PC-9 (cell line): Measurements from ENCODE around the gene MMP17. TPM values are rescaled to one million over a fixed set of nuclear protein-coding genes. Genes with fewer than 3 reads are reported as not detected.

Experiments
- BruUV-seq: library from RNA; stranded (reverse); fragments of 400-500 nt; replicated peaks from 2 replicates; lab custom pipeline; 2021; lab: Mats Ljungman, UMichigan
- CTCF ChIA-PET: fragments of 300-600 bp; sonication (Branson Sonifier 250); formaldehyde crosslinking; loops from one replicate; lab custom pipeline; 2022; ENCODE audit warnings: antibody characterized with exemption; lab: Charles Lee
- POLR2A ChIA-PET: fragments of 300-600 bp; sonication (Branson Sonifier 250); formaldehyde crosslinking; loops from one replicate; lab custom pipeline; 2022; ENCODE audit warnings: antibody characterized with exemption; ENCODE audit not compliant: unreplicated experiment; lab: Charles Lee
- DNase-seq, 2 experiments: peaks; one replicate each; pipeline versions ENCODE4 v3.0.0 to v3.0.0-alpha.2; 2015 to 2022; ENCODE audit warnings: mixed read lengths in 1 of 2
- H2AFZ ChIP-seq: fragments of 200-600 bp; sonication (generic); 2 replicates; pipeline ENCODE4 v1.8.1; 2017; ENCODE audit warnings: antibody characterized with exemption
- H3F3A ChIP-seq: fragments of 200-600 bp; sonication (generic); 2 replicates; pipeline ENCODE4 v1.8.1; 2017; ENCODE audit warnings: antibody characterized with exemption, mild to moderate bottlenecking, low read depth; ENCODE audit not compliant: insufficient read depth
- H3K27ac ChIP-seq: fragments of 200-600 bp; sonication (generic); 2 replicates; pipeline ENCODE4 v1.6.1; 2016; ENCODE audit warnings: mixed run types
- H3K27me3 ChIP-seq: fragments of 200-600 bp; sonication (generic); 2 replicates; pipeline ENCODE4 v1.6.1; 2016; ENCODE audit warnings: low read depth, mixed run types; ENCODE audit not compliant: insufficient read depth
- H3K36me3 ChIP-seq: fragments of 200-600 bp; sonication (generic); 2 replicates; pipeline ENCODE4 v1.6.1; 2016; ENCODE audit warnings: low read depth, mixed run types
- H3K4me1 ChIP-seq: fragments of 200-600 bp; sonication (generic); replicated peaks from 2 replicates; pipeline ENCODE4 v1.6.1; 2016; ENCODE audit warnings: mixed run types; ENCODE audit not compliant: insufficient read depth
- H3K4me2 ChIP-seq: fragments of 200-600 bp; sonication (generic); 2 replicates; pipeline ENCODE4 v1.6.1; 2017; ENCODE audit warnings: mixed run types
- H3K4me3 ChIP-seq: fragments of 200-600 bp; sonication (generic); 2 replicates; pipeline ENCODE4 v1.6.1; 2016; ENCODE audit warnings: mixed run types
- H3K79me2 ChIP-seq: fragments of 200-600 bp; sonication (generic); 2 replicates; pipeline ENCODE4 v1.6.1; 2017; ENCODE audit warnings: low read depth, mixed run types
- H3K9me2 ChIP-seq: fragments of 200-600 bp; sonication (generic); 2 replicates; pipeline ENCODE4 v1.8.1; 2017; ENCODE audit warnings: mild to moderate bottlenecking; ENCODE audit not compliant: insufficient read depth
- H3K9me3 ChIP-seq: fragments of 200-600 bp; sonication (generic); 2 replicates; pipeline ENCODE4 v1.8.1; 2016; ENCODE audit warnings: low read depth; ENCODE audit not compliant: insufficient read depth
- H4K20me1 ChIP-seq: fragments of 200-600 bp; sonication (generic); 2 replicates; pipeline ENCODE4 v1.8.1; 2017; ENCODE audit not compliant: insufficient read depth
- EZH2 ChIP-seq: fragments of 200-600 bp; sonication (generic); IDR thresholded peaks from 2 replicates; pipeline ENCODE4 v1.8.0; 2017; ENCODE audit warnings: antibody characterized with exemption, low read depth
- intact Hi-C: fragments of 100-400 bp; cut with micrococcal nuclease; formaldehyde crosslinking; loops from one replicate; pipeline ENCODE4 v1.10.0; 2022; ENCODE audit not compliant: unreplicated experiment
- total RNA-seq: library from RNA; stranded (reverse); gene quantifications from 2 replicates; pipeline ENCODE4 v1.2.3, GENCODE V29; 2021
- TF ChIP-seq, protein P1 (sequence below): fragments of 200-600 bp; sonication (generic); conservative IDR thresholded peaks from 2 replicates; pipeline ENCODE4 v1.6.1; 2017; ENCODE audit warnings: mixed run types, antibody characterized with exemption, mild to moderate bottlenecking, moderate library complexity

MMP17 gene
- total RNA-seq, 1 experiment from 2014 or later, result 3.3 TPM

DNA sequence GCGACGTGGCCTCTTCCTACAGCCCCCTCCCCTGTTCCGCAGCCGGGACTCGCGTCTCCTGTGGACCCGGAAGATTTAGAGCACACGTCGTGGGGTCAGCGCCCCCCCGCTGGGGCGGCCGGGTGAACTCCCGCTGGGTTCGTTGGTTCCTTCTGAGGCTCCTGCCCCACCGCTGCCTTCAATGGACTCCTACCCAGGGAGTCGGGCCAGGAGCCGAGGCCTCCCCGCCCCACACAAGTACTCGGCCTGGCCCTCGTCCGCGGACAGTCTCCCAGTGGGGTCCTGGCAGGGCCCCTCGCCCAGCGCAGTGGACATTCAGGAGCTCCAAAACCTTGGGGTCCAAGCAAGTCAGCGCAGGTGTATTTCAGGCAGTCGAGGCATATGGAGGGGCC, 1.2 kb downstream of the MMP17 start:
- DNase-seq, result no peak
- TF ChIP-seq, protein P1, sequence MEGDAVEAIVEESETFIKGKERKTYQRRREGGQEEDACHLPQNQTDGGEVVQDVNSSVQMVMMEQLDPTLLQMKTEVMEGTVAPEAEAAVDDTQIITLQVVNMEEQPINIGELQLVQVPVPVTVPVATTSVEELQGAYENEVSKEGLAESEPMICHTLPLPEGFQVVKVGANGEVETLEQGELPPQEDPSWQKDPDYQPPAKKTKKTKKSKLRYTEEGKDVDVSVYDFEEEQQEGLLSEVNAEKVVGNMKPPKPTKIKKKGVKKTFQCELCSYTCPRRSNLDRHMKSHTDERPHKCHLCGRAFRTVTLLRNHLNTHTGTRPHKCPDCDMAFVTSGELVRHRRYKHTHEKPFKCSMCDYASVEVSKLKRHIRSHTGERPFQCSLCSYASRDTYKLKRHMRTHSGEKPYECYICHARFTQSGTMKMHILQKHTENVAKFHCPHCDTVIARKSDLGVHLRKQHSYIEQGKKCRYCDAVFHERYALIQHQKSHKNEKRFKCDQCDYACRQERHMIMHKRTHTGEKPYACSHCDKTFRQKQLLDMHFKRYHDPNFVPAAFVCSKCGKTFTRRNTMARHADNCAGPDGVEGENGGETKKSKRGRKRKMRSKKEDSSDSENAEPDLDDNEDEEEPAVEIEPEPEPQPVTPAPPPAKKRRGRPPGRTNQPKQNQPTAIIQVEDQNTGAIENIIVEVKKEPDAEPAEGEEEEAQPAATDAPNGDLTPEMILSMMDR, result no peak
- no peak for TF ChIP-seq EZH2
- Histone ChIP-seq H3K79me2 (no peaks in the 10 kb centered on the region), H3K27me3 (peaks cover 18% of the 10 kb centered on the region), H3K4me3 (peak overlapping the region; percentile 37; the same call in 1 of the 2 replicates), H2AFZ (peak overlapping the region; percentile 46; the same call in 1 of the 2 replicates), H3K4me1 (peaks cover 15% of the 10 kb centered on the region), H4K20me1 (no peaks in the 10 kb centered on the region), H3K9me2 (no peaks in the 10 kb centered on the region), H3K36me3 (no peaks in the 10 kb centered on the region), H3K4me2 (peak overlapping the region; percentile 87), H3K9me3 (no peaks in the 10 kb centered on the region), H3F3A (peaks cover 43% of the 10 kb centered on the region), H3K27ac (no peak overlapping the region)
- POLR2A ChIA-PET, result interaction anchor here (0.6 kb wide), 1 partner anchor 33 kb away, joined by 8 read pairs; no protein-coding TSS in a partner anchor
- no TSS peak for BruUV-seq
- intact Hi-C loops, result loop anchor here (10.0 kb wide), 1 partner anchor 225 kb away; no protein-coding TSS in a partner anchor
- CTCF ChIA-PET, result interaction anchor here (0.9 kb wide), 1 partner anchor 75 kb away, joined by 13 read pairs; no protein-coding TSS in a partner anchor

DNA sequence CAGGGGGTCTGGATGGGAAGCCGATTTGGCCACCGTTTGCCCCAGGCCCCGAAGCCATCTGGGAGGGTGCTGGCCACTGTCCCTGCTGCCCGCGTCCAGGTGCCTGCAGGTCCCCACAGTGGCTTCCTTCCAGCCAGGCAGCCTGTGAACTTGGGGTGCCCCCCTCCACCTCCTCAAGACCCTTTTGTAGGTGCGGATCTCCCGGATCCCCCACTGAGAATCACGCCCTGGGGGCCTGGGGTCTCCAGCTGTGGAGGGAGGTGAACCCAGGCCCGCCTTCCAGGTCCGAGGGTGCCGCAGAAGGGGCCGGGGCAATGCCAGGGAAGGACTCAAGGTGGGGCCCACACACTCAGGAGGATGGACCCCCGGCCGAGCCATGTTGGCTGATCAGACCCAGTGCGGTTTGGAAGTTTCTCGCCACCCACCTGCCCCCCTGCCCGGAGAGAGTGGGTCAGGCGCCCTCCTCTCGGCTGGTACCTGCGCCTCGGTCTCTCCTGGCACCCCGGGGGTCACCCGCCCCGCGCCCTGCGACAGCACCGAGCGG, 1.7 kb downstream of the MMP17 start:
- peaks cover 43% of the 10 kb centered on the region for H3F3A ChIP-seq
- H3K27me3 ChIP-seq, result peaks cover 18% of the 10 kb centered on the region
- no peak for TF ChIP-seq EZH2
- TF ChIP-seq, protein P1, result no peak
- ChIA-PET CTCF (interaction anchor here (1.0 kb wide), 1 partner anchor 30 kb away, joined by 4 read pairs; no protein-coding TSS in a partner anchor), POLR2A (interaction anchor here (0.6 kb wide), 1 partner anchor 21 kb away, joined by 3 read pairs; no protein-coding TSS in a partner anchor)
- H3K79me2 ChIP-seq, result no peaks in the 10 kb centered on the region
- BruUV-seq, result no TSS peak
- H3K4me2 ChIP-seq, result peak overlapping the region; percentile 87
- H3K36me3 ChIP-seq, result no peaks in the 10 kb centered on the region
- H3K9me2 ChIP-seq, result no peaks in the 10 kb centered on the region
- no peak overlapping the region for H3K27ac ChIP-seq
- no peak overlapping the region for H2AFZ ChIP-seq
- intact Hi-C loops, result loop anchor here (2.0 to 10.0 kb wide), 5 partner anchors 45 to 725 kb away; no protein-coding TSS in a partner anchor
- H3K4me3 ChIP-seq, result peak overlapping the region; percentile 56; the same call in 1 of the 2 replicates
- H4K20me1 ChIP-seq, result no peaks in the 10 kb centered on the region
- H3K9me3 ChIP-seq, result no peaks in the 10 kb centered on the region
- DNase-seq, result no peak
- H3K4me1 ChIP-seq, result peaks cover 16% of the 10 kb centered on the region

DNA sequence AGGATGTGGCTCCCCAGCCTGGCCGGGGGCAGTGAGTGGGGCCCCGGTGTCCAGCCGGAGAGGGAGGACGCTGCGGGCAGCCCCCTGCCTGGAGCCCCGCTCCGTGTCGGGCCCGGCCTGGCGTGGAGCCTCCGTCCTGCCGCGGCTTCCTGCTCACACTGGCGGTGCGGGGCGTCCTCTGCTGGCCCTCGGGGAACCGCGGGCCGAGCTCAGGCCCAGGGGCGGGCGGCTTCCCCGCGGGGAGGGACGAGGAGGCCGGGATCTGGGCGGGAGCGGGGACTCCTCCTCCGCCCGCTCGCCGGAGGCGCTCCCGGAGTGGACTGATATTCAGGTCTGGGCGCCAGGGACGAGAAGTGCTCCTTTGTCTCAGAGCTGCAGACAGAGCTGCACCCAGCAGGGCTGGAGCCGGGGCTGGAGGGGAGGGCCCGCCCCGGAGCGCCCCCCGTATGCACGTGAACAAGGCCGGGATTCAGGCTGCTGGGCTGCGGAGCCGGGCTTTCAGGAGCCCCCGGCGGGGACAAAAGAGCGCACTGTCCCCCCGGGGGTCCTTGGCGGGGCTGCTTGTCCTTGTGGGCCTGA, 2.2 kb downstream of the MMP17 start:
- Histone ChIP-seq H3K27me3 (peaks cover 18% of the 10 kb centered on the region), H3K9me2 (no peaks in the 10 kb centered on the region), H3K36me3 (no peaks in the 10 kb centered on the region), H3K9me3 (no peaks in the 10 kb centered on the region), H2AFZ (peak overlapping the region; percentile 62; the same call in 1 of the 2 replicates), H3K4me1 (peaks cover 21% of the 10 kb centered on the region), H3K4me2 (peak overlapping the region; percentile 87), H3K4me3 (peak overlapping the region; percentile 56), H3F3A (peaks cover 42% of the 10 kb centered on the region), H4K20me1 (no peaks in the 10 kb centered on the region), H3K79me2 (no peaks in the 10 kb centered on the region), H3K27ac (no peak overlapping the region)
- intact Hi-C loops, result loop anchor here (2.0 to 5.0 kb wide), 4 partner anchors 46 to 726 kb away; no protein-coding TSS in a partner anchor
- BruUV-seq, result no TSS peak
- no peak for TF ChIP-seq EZH2
- TF ChIP-seq, protein P1, result peak; percentile 60
- CTCF ChIA-PET, result interaction anchor here (1.0 kb wide), 1 partner anchor 30 kb away, joined by 4 read pairs; no protein-coding TSS in a partner anchor
- POLR2A ChIA-PET, result interaction anchor here (0.6 to 0.7 kb wide), 2 partner anchors 21 to 47 kb away, joined by 3 to 8 read pairs; no protein-coding TSS in a partner anchor
- peak; percentile 67 to 91 for DNase-seq
